ENCODE data around the gene PKDCC.

PKDCC gene

GRCh38 chr2:42050010-42050702, 2.3 kb downstream of the PKDCC start:
- no peak for DNase-seq

- DNase-seq: no peak
Measured at GRCh38 chr2:42050703-42051542, 3.1 kb downstream of the PKDCC start.

- no peak for DNase-seq
Measured at GRCh38 chr2:42051543-42052235, 3.9 kb downstream of the PKDCC start.

- DNase-seq: no peak
Measured at GRCh38 chr2:42052702-42053481, 5.1 kb downstream of the PKDCC start.

GRCh38 chr2:42053482-42053790, 5.6 kb downstream of the PKDCC start:
- no peak for DNase-seq

GRCh38 chr2:42053791-42054701, 6.2 kb downstream of the PKDCC start:
- no peak for DNase-seq

GRCh38 chr2:42054714-42055430, 7.1 kb downstream of the PKDCC start:
- no peak for DNase-seq

- no peak for DNase-seq
Measured at GRCh38 chr2:42055573-42056514, 8.0 kb downstream of the PKDCC start.

- DNase-seq: no peak
Measured at GRCh38 chr2:42057159-42057901, 9.5 kb downstream of the PKDCC start.

GRCh38 chr2:42057902-42058450, 10.2 kb downstream of the PKDCC start:
- no peak for DNase-seq

- DNase-seq: no peak
Measured at GRCh38 chr2:42059261-42059898, 11.6 kb downstream of the PKDCC start.

GRCh38 chr2:42060028-42060427, 12.2 kb downstream of the PKDCC start:
- no peak for DNase-seq

- DNase-seq: no peak
Measured at GRCh38 chr2:42060718-42061619, 13.1 kb downstream of the PKDCC start.

GRCh38 chr2:42061839-42062238, 14.0 kb downstream of the PKDCC start:
- DNase-seq: no peak

GRCh38 chr2:42063431-42064171, 15.8 kb downstream of the PKDCC start:
- no peak for DNase-seq

GRCh38 chr2:42064417-42064942, 16.7 kb downstream of the PKDCC start:
- no peak for DNase-seq
